DOHH2 (cell line): ENCODE results near the gene DIP2C.
"Not testable (repeated sequence)": the region's sequence is repeated elsewhere in the genome, so short reads cannot be mapped to it uniquely, and the experiment has no call there.

ENCODE experiments used
- H3F3A ChIP-seq: fragments of 200-600 bp; sonication (generic), shearing (Covaris generic); 2 replicates; pipeline ENCODE4 v1.6.0; 2016; ENCODE audit warnings: antibody characterized with exemption, mild to moderate bottlenecking; ENCODE audit not compliant: control insufficient read depth, insufficient read depth
- H3K27ac ChIP-seq: fragments of 200-600 bp; sonication (generic); 2 replicates; pipeline ENCODE4 v1.5.1; 2014; ENCODE audit warnings: low read depth, mild to moderate bottlenecking, low read length, moderate library complexity
- H3K27me3 ChIP-seq: fragments of 200-600 bp; sonication (generic); 2 replicates; pipeline ENCODE4 v1.6.1; 2014; ENCODE audit warnings: mild to moderate bottlenecking, low read length, mixed read lengths; ENCODE audit not compliant: control insufficient read depth
- H3K36me3 ChIP-seq: fragments of 200-600 bp; sonication (generic); 2 replicates; pipeline ENCODE4 v1.6.1; 2014; ENCODE audit warnings: mild to moderate bottlenecking, low read length, moderate library complexity, mixed read lengths; ENCODE audit not compliant: control insufficient read depth
- H3K4me1 ChIP-seq: fragments of 200-600 bp; sonication (generic); 2 replicates; pipeline ENCODE4 v1.6.1; 2014; ENCODE audit warnings: mild to moderate bottlenecking, low read length, mixed read lengths; ENCODE audit not compliant: control insufficient read depth
- H3K4me2 ChIP-seq: fragments of 200-600 bp; sonication (generic); 2 replicates; pipeline ENCODE4 v1.6.0; 2014; ENCODE audit warnings: mild to moderate bottlenecking, low read length, moderate library complexity
- H3K4me3 ChIP-seq: fragments of 200-600 bp; sonication (generic); 2 replicates; pipeline ENCODE4 v1.5.1; 2014; ENCODE audit warnings: mild to moderate bottlenecking, low read length, mixed read lengths
- H3K79me2 ChIP-seq: fragments of 200-600 bp; sonication (generic); 2 replicates; pipeline ENCODE4 v1.6.1; 2014; ENCODE audit warnings: mild to moderate bottlenecking, low read length, mixed read lengths; ENCODE audit not compliant: control insufficient read depth
- H3K9me2 ChIP-seq: fragments of 200-600 bp; sonication (generic); replicated peaks from 2 replicates; pipeline ENCODE4 v1.6.1; 2014; ENCODE audit warnings: mild to moderate bottlenecking, low read length, mixed read lengths; ENCODE audit not compliant: control insufficient read depth
- H3K9me3 ChIP-seq: fragments of 200-600 bp; sonication (generic); 2 replicates; pipeline ENCODE4 v1.6.1; 2014; ENCODE audit warnings: antibody characterized with exemption, low read length, mixed read lengths; ENCODE audit not compliant: control insufficient read depth, insufficient read depth
- H4K20me1 ChIP-seq: fragments of 200-600 bp; sonication (generic); 2 replicates; pipeline ENCODE4 v1.6.0; 2014; ENCODE audit warnings: low read depth, mild to moderate bottlenecking, antibody characterized with exemption, low read length, moderate library complexity; ENCODE audit not compliant: control insufficient read depth, insufficient read depth
- CTCF ChIP-seq: fragments of 200-600 bp; sonication (generic); IDR thresholded peaks from one replicate; pipeline ENCODE4 v1.5.1; 2014; ENCODE audit warnings: antibody characterized with exemption, mild to moderate bottlenecking, low read depth, low read length; ENCODE audit not compliant: poor library complexity, severe bottlenecking
- EZH2phosphoT487 ChIP-seq: fragments of 200-600 bp; sonication (generic); IDR thresholded peaks from 2 replicates; pipeline ENCODE4 v1.6.1; 2017; ENCODE audit warnings: borderline replicate concordance, mild to moderate bottlenecking, antibody characterized with exemption, low read length, moderate library complexity, mixed read lengths

Gene DIP2C

DNA sequence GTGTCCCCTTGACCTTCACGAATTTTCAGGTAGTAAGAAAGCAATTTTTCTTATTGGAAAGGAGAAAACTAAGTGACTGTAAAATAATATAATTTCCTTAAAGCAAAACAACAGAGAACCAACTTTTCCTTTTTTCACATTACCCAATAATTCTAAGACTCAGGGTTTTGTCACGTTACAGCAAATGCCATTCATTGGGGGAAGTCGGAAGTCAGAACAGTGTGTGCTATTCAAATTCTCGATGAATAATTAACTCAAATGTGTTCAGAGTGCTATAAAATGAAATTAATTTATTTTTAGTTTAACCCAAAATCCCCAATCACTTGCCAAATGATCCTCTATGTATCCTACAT is 40.0 kb downstream of the DIP2C start:
- Histone ChIP-seq H3K4me2 (no peak overlapping the region), H3K9me2 (no peaks in the 10 kb centered on the region), H4K20me1 (no peaks in the 10 kb centered on the region), H3K4me1 (no peaks in the 10 kb centered on the region), H3F3A (no peaks in the 10 kb centered on the region), H3K4me3 (no peak overlapping the region), H3K9me3 (peaks cover 5% of the 10 kb centered on the region; the same call in 1 of the 2 replicates), H3K27me3 (peaks cover 4% of the 10 kb centered on the region; the same call in 1 of the 2 replicates), H3K27ac (no peak overlapping the region), H3K79me2 (no peaks in the 10 kb centered on the region), H3K36me3 (no peaks in the 10 kb centered on the region)
- TF ChIP-seq CTCF (no peak), EZH2phosphoT487 (no peak)

GRCh38 chr10:647019-647418 is 42.4 kb downstream of the DIP2C start:
- not testable (repeated sequence) for H3K9me2 ChIP-seq, H3K27me3 ChIP-seq, H3K79me2 ChIP-seq, H3K27ac ChIP-seq, H3K4me2 ChIP-seq, H3K36me3 ChIP-seq, H3K4me1 ChIP-seq, H3K4me3 ChIP-seq, H4K20me1 ChIP-seq, H3F3A ChIP-seq
- H3K9me3 ChIP-seq: peaks cover 10% of the 10 kb centered on the region; the same call in 1 of the 2 replicates

- H3K4me2 ChIP-seq: no peak overlapping the region
- no peaks in the 10 kb centered on the region for H3K4me1 ChIP-seq
- no peaks in the 10 kb centered on the region for H4K20me1 ChIP-seq
- no peaks in the 10 kb centered on the region for H3K9me2 ChIP-seq
- no peak for TF ChIP-seq CTCF
- no peak for TF ChIP-seq EZH2phosphoT487
- H3K36me3 ChIP-seq: no peaks in the 10 kb centered on the region
- no peaks in the 10 kb centered on the region for H3F3A ChIP-seq
- H3K27me3 ChIP-seq: no peaks in the 10 kb centered on the region
- no peak overlapping the region for H3K4me3 ChIP-seq
- no peak overlapping the region for H3K27ac ChIP-seq
- no peaks in the 10 kb centered on the region for H3K79me2 ChIP-seq
- peaks cover 10% of the 10 kb centered on the region; the same call in 1 of the 2 replicates for H3K9me3 ChIP-seq
Observed at GRCh38 chr10:646118-646524, 43.3 kb downstream of the DIP2C start.

- Histone ChIP-seq H3K4me2 (no peak overlapping the region), H3K4me1 (no peaks in the 10 kb centered on the region), H3K27me3 (no peaks in the 10 kb centered on the region), H4K20me1 (no peaks in the 10 kb centered on the region), H3K36me3 (no peaks in the 10 kb centered on the region), H3K9me2 (no peaks in the 10 kb centered on the region), H3K4me3 (no peak overlapping the region), H3K79me2 (no peaks in the 10 kb centered on the region), H3K9me3 (peaks cover 10% of the 10 kb centered on the region; the same call in 1 of the 2 replicates), H3K27ac (no peak overlapping the region), H3F3A (no peaks in the 10 kb centered on the region)
- TF ChIP-seq EZH2phosphoT487: no peak
- no peak for TF ChIP-seq CTCF
Observed at GRCh38 chr10:644943-645334, 44.5 kb downstream of the DIP2C start.
